SK-N-SH treated with all-trans-retinoic acid at 6 μM for 48 hours (cell line): ENCODE measurements around the gene FTCDNL1.

ENCODE experiments used
- ARNTL ChIP-seq: fragments of 450-650 bp; formaldehyde crosslinking; IDR thresholded peaks from 2 replicates; pipeline ENCODE4 v1.5.0; 2020; ENCODE audit warnings: low read depth, mild to moderate bottlenecking, moderate library complexity, borderline replicate concordance
- BACH2 ChIP-seq: fragments of 250-450 bp; sonication (Bioruptor Pico); IDR thresholded peaks from 2 replicates; pipeline ENCODE4 v1.9.0; 2021; ENCODE audit warnings: mild to moderate bottlenecking, borderline replicate concordance
- GLIS3 ChIP-seq: fragments of 250-450 bp; sonication (Bioruptor Pico); IDR thresholded peaks from 2 replicates; pipeline ENCODE4 v1.5.0; 2020; ENCODE audit warnings: mild to moderate bottlenecking, moderate library complexity
- PPARA ChIP-seq: fragments of 250-450 bp; sonication (Bioruptor Pico); IDR thresholded peaks from 2 replicates; pipeline ENCODE4 v1.5.0; 2020; ENCODE audit warnings: mild to moderate bottlenecking, borderline replicate concordance
- RARB ChIP-seq: fragments of 250-450 bp; sonication (Bioruptor Pico); IDR thresholded peaks from 2 replicates; pipeline ENCODE4 v1.8.0; 2021; ENCODE audit warnings: mild to moderate bottlenecking, moderate library complexity
- TOX ChIP-seq: fragments of 250-450 bp; sonication (Bioruptor Pico); IDR thresholded peaks from 2 replicates; pipeline ENCODE4 v1.8.0; 2021; ENCODE audit warnings: mild to moderate bottlenecking, moderate library complexity, borderline replicate concordance
- ZFP3 ChIP-seq: fragments of 250-450 bp; sonication (Bioruptor Pico); IDR thresholded peaks from 2 replicates; pipeline ENCODE4 v1.5.0; 2020; ENCODE audit warnings: mild to moderate bottlenecking, moderate library complexity
- ZFP30 ChIP-seq: fragments of 450-650 bp; formaldehyde crosslinking; IDR thresholded peaks from 2 replicates; pipeline ENCODE4 v1.5.0; 2022; ENCODE audit warnings: mild to moderate bottlenecking, moderate library complexity
- ZNF565 ChIP-seq: fragments of 450-650 bp; formaldehyde crosslinking; conservative IDR thresholded peaks from 2 replicates; pipeline ENCODE4 v1.5.0; 2020; ENCODE audit warnings: low read depth, mild to moderate bottlenecking, moderate library complexity
- ZNF8 ChIP-seq: fragments of 450-650 bp; formaldehyde crosslinking; IDR thresholded peaks from 2 replicates; pipeline ENCODE4 v1.5.0; 2020; ENCODE audit warnings: mild to moderate bottlenecking, moderate library complexity
- TF ChIP-seq, protein P1 (sequence below): fragments of 250-450 bp; sonication (Bioruptor Pico); IDR thresholded peaks from 2 replicates; pipeline ENCODE4 v1.5.0; 2020; ENCODE audit warnings: mild to moderate bottlenecking, moderate library complexity
- TF ChIP-seq, protein P2 (sequence below): fragments of 250-450 bp; sonication (Bioruptor Pico); IDR thresholded peaks from 2 replicates; pipeline ENCODE4 v1.8.0; 2020; ENCODE audit warnings: mild to moderate bottlenecking, moderate library complexity, borderline replicate concordance
- TF ChIP-seq, protein P3 (sequence below): fragments of 250-450 bp; sonication (Bioruptor Pico); IDR thresholded peaks from 2 replicates; pipeline ENCODE4 v1.5.1; 2021; ENCODE audit warnings: mild to moderate bottlenecking, moderate library complexity
- TF ChIP-seq, protein P4 (sequence below): fragments of 250-450 bp; sonication (Bioruptor Pico); IDR thresholded peaks from 2 replicates; pipeline ENCODE4 v1.5.1; 2020; ENCODE audit warnings: low read depth, mild to moderate bottlenecking, moderate library complexity

DNA sequence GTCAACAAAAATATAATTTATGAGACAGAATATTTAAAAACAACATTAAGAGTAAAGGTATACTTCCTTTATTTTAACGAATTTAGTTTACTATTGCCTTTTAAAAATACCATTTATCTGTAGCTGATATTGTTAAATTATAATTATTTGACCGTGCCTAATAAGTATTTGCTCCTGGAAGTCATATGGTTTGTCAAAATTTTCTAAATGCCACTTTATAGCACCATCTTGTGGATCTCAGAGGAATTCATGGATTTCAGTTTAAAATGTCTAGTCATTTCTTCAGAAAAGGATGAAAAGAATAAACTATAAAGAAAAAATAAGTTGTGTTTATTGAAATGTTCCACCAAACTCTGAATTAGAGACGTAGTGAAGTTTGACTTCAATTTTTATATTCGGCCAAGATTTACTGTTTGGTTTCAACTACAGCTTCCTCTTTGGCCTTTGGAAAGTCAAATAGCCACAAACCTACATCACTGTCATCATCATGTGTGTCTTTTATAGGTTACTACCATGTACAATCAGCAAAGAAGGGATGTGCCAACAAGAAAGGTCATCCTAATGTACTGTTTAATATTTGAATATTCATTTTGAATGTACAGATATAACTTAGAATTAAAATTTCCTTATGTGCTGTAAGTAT is 10.3 kb upstream of the FTCDNL1 start:
- TF ChIP-seq ARNTL (CRISPR knock-in tag): no peak
- TF ChIP-seq GLIS3 (CRISPR knock-in tag): no peak
- no peak for TF ChIP-seq ZNF8
- TF ChIP-seq, protein P1, sequence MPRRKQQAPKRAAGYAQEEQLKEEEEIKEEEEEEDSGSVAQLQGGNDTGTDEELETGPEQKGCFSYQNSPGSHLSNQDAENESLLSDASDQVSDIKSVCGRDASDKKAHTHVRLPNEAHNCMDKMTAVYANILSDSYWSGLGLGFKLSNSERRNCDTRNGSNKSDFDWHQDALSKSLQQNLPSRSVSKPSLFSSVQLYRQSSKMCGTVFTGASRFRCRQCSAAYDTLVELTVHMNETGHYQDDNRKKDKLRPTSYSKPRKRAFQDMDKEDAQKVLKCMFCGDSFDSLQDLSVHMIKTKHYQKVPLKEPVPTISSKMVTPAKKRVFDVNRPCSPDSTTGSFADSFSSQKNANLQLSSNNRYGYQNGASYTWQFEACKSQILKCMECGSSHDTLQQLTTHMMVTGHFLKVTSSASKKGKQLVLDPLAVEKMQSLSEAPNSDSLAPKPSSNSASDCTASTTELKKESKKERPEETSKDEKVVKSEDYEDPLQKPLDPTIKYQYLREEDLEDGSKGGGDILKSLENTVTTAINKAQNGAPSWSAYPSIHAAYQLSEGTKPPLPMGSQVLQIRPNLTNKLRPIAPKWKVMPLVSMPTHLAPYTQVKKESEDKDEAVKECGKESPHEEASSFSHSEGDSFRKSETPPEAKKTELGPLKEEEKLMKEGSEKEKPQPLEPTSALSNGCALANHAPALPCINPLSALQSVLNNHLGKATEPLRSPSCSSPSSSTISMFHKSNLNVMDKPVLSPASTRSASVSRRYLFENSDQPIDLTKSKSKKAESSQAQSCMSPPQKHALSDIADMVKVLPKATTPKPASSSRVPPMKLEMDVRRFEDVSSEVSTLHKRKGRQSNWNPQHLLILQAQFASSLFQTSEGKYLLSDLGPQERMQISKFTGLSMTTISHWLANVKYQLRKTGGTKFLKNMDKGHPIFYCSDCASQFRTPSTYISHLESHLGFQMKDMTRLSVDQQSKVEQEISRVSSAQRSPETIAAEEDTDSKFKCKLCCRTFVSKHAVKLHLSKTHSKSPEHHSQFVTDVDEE (CRISPR knock-in tag): no peak
- TF ChIP-seq ZFP3 (CRISPR knock-in tag): no peak
- no peak for TF ChIP-seq RARB (CRISPR knock-in tag)
- no peak for TF ChIP-seq PPARA (CRISPR knock-in tag)
- TF ChIP-seq BACH2 (CRISPR knock-in tag): no peak
- TF ChIP-seq ZNF565: no peak
- TF ChIP-seq, protein P2, sequence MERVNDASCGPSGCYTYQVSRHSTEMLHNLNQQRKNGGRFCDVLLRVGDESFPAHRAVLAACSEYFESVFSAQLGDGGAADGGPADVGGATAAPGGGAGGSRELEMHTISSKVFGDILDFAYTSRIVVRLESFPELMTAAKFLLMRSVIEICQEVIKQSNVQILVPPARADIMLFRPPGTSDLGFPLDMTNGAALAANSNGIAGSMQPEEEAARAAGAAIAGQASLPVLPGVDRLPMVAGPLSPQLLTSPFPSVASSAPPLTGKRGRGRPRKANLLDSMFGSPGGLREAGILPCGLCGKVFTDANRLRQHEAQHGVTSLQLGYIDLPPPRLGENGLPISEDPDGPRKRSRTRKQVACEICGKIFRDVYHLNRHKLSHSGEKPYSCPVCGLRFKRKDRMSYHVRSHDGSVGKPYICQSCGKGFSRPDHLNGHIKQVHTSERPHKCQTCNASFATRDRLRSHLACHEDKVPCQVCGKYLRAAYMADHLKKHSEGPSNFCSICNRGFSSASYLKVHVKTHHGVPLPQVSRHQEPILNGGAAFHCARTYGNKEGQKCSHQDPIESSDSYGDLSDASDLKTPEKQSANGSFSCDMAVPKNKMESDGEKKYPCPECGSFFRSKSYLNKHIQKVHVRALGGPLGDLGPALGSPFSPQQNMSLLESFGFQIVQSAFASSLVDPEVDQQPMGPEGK (CRISPR knock-in tag): no peak
- TF ChIP-seq, protein P3, sequence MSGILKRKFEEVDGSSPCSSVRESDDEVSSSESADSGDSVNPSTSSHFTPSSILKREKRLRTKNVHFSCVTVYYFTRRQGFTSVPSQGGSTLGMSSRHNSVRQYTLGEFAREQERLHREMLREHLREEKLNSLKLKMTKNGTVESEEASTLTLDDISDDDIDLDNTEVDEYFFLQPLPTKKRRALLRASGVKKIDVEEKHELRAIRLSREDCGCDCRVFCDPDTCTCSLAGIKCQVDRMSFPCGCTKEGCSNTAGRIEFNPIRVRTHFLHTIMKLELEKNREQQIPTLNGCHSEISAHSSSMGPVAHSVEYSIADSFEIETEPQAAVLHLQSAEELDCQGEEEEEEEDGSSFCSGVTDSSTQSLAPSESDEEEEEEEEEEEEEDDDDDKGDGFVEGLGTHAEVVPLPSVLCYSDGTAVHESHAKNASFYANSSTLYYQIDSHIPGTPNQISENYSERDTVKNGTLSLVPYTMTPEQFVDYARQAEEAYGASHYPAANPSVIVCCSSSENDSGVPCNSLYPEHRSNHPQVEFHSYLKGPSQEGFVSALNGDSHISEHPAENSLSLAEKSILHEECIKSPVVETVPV: no peak
- TF ChIP-seq, protein P4, sequence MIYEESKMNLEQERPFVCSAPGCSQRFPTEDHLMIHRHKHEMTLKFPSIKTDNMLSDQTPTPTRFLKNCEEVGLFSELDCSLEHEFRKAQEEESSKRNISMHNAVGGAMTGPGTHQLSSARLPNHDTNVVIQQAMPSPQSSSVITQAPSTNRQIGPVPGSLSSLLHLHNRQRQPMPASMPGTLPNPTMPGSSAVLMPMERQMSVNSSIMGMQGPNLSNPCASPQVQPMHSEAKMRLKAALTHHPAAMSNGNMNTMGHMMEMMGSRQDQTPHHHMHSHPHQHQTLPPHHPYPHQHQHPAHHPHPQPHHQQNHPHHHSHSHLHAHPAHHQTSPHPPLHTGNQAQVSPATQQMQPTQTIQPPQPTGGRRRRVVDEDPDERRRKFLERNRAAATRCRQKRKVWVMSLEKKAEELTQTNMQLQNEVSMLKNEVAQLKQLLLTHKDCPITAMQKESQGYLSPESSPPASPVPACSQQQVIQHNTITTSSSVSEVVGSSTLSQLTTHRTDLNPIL (CRISPR knock-in tag): no peak
- TF ChIP-seq TOX (CRISPR knock-in tag): no peak
- TF ChIP-seq ZFP30 (CRISPR knock-in tag): no peak
